Gastrocnemius medialis (tissue), 4 donors: ENCODE data around the gene AGXT.

Experiments
- POLR2A ChIP-seq, 2 donors: fragments of 450-650 bp; IDR thresholded peaks; one replicate each; pipeline ENCODE4 v1.6.1; 2017; ENCODE audit warnings: antibody characterized with exemption in 2 of 2, mild to moderate bottlenecking in 2 of 2, moderate library complexity in 2 of 2
- TF ChIP-seq, protein P1 (sequence below), 5 experiments: fragments of 450-650 bp in 3 of 5; fragments of 200-600 bp in 2 of 5; sonication (generic) in 2 of 5; IDR thresholded peaks in 4 of 5; conservative IDR thresholded peaks in 1 of 5; 1 replicate in 4 of 5; 2 replicates in 1 of 5; pipeline ENCODE4 v1.5.1; 2016 to 2019; ENCODE audit warnings: antibody characterized with exemption in 5 of 5, mild to moderate bottlenecking in 3 of 5, moderate library complexity in 3 of 5

- TF ChIP-seq, protein P1, sequence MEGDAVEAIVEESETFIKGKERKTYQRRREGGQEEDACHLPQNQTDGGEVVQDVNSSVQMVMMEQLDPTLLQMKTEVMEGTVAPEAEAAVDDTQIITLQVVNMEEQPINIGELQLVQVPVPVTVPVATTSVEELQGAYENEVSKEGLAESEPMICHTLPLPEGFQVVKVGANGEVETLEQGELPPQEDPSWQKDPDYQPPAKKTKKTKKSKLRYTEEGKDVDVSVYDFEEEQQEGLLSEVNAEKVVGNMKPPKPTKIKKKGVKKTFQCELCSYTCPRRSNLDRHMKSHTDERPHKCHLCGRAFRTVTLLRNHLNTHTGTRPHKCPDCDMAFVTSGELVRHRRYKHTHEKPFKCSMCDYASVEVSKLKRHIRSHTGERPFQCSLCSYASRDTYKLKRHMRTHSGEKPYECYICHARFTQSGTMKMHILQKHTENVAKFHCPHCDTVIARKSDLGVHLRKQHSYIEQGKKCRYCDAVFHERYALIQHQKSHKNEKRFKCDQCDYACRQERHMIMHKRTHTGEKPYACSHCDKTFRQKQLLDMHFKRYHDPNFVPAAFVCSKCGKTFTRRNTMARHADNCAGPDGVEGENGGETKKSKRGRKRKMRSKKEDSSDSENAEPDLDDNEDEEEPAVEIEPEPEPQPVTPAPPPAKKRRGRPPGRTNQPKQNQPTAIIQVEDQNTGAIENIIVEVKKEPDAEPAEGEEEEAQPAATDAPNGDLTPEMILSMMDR (IDR thresholded peaks at IDR 0.05 in 4 of 5, conservative IDR thresholded peaks at IDR 0.05 in 1 of 5) = no peak
- no peak for TF ChIP-seq POLR2A (IDR thresholded peaks at IDR 0.05)
Observed at GRCh38 chr2:240879105-240879504, 10.5 kb downstream of the AGXT start.
